Tongue (tissue), 2 donors: ENCODE data around the gene TPRX2. TPM values are rescaled to one million over a fixed set of nuclear protein-coding genes. Genes with fewer than 3 reads are reported as not detected.
"Not testable (repeated sequence)": the region's sequence is repeated elsewhere in the genome, so short reads cannot be mapped to it uniquely, and the experiment has no call there.

Source experiments
- DNase-seq: peaks from one replicate; pipeline ENCODE4 v3.0.0-alpha.2; 2015
- total RNA-seq: library from RNA; depleted of rRNA; stranded (reverse); fragments of >200 nt; gene quantifications from one replicate; pipeline ENCODE4 v1.2.3, GENCODE V29; 2014

Gene TPRX2, protein sequence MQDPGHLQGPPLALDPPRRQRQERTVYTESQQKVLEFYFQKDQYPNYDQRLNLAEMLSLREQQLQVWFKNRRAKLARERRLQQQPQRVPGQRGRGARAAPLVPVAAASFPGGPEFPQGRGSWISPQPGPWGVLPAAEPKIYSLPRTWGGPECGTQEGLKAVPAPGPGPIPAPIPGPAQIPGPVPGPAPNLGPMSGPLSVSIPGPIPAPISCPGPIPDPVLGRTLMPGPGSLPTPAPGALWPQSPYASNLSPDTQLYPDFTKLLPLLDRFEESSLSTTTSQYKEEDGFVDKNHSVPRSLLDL
- total RNA-seq = not detected

DNA sequence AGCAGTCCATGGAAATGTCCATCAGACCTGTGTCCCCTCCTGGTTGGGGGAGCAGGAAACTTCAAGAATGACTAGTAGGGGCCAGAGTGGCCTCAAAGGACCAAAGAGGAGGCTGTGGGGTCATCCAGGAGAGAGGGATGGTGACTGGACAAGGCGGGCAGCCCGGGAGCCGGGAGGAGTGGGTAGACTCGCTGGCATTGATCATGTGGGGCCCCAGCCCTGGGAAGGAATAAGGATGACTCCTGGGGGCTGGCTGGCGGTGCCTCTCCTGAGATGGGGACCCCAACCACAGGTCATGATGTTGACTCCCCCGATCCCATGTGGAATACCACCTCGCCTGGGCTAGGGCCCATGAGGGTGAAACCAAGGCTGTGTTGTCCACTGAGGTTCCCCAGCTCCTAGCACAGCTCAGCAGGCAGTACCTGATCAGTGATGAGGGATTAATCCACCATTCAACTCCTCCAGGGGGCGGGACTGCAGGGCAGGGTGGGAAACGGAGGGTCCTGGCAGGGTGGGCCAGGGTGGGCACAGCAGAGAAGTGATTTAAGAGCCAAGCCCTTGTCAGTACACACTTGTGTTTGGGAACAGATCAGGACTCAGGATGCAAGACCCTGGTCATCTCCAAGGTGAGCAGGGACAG is at the start of gene TPRX2:
TSS of gene TPRX2 (plus strand) at position 590 of the 640 bp plus-strand sequence. CDS start at position 602, 12 bp downstream.
- DNase-seq = not testable (repeated sequence)

DNA sequence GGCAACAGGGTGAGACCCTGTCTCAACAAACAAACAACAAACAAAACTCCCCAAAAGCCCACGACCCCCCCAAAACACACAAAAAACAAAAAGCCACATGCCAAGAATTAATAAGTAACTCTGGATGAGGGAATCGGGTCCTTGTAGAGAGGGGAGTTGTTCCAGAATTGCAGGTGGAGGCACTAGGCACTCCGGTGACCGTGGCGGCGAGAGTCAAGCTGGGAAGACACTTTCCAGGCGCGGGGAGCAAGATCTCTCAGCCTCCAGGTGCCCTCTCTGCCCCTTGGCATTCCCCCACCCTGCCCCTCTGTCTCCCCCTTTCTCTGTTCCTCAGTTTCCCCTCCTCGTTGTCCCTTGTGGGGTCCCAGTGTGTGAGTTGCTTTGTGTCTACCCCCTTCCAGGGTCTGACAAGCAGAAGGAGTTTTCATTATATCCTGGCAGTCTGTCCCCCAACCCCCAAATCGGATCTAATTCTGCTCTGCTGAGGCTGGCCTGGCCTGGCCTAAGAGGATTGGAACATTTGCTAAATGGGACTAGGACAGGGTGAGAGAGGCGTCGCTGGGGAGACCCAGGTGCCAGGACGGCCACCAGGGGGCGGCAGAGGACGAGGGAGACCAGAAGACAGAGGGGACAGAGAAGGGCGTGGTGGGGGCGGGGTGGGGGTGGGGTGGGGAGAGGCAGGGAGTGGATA is 45.6 kb upstream of the TPRX2 start:
- DNase-seq = peak; percentile 87

DNA sequence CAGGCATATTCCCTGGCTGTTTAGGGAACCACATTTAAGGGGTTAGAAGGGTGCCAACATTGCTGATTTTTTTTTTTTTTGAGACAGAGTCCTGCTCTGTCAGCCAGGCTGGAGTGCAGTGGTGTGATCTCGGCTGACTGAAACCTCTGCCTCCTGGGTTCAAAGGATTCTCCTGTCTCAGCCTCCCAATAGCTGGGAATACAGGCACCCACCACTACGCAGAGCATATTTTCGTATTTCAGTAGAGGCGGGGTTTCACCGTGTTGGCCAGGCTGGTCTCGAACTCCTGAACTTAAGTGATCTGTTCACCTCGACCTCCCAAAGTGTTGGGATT is 45.1 kb upstream of the TPRX2 start:
- DNase-seq = no peak

DNA sequence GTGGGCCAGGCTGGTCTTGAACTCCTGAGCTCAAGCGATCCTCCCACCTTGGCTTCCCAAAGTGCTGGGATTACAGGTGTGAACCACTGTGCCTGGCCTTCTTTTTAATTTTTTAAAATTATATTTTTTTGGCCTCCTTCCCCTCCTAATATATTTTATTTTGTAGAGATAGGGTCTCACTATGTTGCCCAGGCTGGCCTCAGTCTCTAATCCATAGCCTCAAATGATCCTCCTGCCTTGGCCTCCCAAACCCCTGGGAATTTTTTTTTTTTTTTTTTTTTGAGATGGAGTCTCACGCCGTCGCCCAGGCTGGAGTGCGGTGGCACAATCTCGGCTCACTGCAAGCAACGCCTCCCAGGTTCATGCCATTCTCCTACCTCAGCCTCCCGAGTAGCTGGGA is 42.8 kb upstream of the TPRX2 start:
- DNase-seq = not testable (repeated sequence)

DNA sequence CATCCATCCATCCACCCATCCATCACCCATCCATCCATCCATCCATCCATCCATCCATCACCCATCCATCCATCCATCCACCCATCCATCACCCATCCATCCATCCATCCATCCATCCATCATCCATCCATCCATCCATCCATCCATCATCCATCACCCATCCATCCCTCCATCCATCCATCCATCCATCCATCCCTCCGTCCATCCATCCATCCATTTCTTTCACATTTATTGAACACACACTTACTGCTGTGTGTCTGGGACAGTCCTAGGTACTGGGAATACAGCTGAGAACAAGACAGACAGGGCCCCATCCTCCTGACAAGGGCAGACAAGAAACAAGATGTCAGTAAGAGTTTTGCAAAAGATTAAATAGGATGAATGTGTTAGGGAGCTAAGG is 40.8 kb upstream of the TPRX2 start:
- not testable (repeated sequence) for DNase-seq

DNA sequence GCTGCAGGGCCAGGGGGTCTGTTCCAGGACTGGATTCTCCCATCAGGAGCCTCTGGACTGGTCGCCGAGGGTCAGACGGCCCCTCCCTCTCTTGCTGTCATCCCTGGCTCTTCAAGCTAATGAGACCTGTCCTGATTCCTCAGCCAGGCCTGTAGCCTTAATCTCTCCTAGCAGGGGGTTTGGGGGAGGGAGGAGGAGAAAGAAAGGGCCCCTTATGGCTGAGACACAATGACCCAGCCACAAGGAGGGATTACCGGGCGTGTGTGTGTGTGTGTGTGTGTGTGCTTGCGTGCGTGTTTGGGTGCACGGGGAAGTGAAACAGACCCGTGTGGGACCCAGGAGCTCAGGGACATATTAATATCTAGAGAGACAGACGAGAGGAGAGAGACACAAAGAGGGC is 39.2 kb upstream of the TPRX2 start:
- no peak for DNase-seq

DNA sequence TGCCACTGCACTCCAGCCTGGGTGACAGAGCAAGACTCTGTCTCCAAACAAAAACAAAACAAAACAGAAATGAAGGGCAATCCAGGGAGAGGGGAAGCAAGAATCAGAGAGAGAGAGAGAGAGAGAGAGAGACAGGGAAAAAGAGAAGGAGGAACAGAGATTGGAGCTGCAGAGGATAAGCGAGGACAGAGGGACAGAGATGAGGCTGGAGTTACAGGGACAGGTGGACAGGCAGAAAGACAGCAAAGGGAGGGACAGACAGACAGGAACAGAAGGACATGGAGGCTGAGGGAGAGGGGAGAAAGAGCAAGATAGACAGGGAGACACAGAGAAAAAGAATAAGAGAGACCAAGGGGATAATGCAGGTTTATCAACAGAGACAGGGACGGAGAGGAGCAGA is 38.6 kb upstream of the TPRX2 start:
- DNase-seq = no peak

DNA sequence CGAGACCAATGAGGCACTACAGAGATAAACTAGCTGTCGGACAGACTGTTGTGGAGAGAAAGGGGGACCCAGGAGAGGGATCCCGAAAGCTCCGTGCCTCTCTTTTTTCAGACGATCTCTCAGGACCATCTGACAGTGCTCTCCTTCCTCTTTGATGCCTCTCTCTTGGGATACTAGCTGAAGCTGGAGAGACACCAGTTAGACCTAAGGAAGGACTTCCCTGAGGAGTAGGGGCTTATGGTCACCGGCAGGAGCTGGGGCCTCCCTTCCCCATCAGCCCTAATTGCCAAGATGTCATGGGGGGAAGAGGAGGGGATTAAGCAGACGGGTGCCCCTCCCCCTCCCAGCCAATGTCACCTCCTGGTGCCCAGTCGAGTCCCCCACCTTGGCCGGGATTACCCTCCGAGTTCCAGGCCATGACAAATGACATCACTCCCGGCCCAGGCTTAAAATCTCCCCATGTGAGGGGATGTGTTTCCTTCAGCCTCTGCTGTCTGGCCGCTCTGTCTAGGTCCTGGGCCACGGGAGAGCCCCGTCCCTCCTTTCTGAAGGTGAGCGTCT is 37.5 kb upstream of the TPRX2 start, which contains the start of gene CRX:
TSS of gene CRX (plus strand) at position 478 of the 561 bp plus-strand sequence. CDS start 12,507 bp downstream, outside the sequence.
- no peak for DNase-seq

DNA sequence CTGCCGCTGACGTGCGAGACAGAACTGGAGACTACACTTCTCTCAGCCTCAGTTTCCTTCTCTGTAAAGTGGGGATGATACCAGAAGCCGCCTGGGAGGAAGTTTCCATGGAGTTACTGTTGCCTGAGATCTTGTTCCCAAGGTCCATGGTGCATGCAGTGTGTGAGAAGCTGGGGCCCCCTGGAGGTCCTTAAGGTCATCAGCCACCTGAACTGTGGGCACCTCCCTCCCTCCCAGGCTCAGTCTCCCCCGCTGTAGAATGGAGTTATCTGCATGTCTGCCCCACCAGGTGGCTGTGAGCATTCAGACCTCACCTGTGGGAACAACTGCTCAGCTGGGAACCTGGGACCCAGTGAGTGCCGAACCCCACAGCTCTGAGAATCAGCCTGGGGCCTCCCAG is 34.6 kb upstream of the TPRX2 start:
- DNase-seq = no peak

DNA sequence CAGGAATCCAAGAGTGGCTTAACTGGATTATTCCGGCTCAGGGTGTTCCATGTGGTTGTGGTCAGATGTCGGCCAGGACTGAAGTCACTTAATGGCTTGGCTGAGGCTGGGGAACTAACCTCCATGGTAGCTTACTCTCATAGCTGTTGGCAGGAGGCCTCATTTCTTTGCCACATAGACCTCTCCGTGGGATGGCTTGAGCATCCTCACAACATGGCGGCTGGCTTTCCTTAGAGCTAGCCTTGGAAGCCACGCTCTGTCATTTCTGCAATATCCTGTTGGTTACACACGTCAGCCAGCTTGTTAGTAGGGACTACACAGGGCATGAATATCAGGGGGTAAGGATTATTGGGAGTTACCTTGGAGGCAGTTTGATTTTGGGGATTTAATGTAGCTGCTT is 32.2 kb upstream of the TPRX2 start:
- DNase-seq = no peak

DNA sequence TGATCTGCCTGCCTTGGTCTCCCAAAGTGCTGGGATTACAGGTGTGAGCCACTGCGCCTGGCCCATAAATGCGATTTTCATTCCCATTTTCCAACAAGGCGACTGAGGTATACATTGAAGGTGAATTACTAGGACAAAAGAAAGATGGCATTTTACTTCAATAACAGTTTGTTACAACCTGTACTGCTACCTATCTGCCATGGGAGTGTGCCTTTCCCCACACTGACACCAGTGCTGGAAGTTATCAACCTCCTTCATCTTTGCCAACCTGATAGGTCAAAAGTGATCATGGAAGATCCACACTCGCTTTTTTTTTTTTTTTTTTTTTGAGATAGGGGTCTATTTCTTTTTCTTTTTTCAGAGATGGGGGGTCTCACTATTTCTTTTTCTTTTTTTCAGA is 26.3 kb upstream of the TPRX2 start:
- DNase-seq = no peak

DNA sequence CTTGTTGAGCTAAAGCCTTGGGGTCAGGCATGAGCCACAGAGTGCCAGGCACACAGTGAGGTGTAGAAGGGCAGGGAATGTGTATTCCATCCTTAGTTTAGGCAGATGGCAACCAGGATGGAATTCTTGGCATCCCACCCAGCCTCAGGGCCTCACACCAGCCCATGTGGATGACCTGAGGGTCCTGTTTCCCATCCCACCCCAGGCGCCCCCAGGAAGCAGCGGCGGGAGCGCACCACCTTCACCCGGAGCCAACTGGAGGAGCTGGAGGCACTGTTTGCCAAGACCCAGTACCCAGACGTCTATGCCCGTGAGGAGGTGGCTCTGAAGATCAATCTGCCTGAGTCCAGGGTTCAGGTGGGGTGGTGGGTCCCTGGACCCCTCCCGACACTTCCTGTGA is 23.0 kb upstream of the TPRX2 start:
- DNase-seq = no peak

DNA sequence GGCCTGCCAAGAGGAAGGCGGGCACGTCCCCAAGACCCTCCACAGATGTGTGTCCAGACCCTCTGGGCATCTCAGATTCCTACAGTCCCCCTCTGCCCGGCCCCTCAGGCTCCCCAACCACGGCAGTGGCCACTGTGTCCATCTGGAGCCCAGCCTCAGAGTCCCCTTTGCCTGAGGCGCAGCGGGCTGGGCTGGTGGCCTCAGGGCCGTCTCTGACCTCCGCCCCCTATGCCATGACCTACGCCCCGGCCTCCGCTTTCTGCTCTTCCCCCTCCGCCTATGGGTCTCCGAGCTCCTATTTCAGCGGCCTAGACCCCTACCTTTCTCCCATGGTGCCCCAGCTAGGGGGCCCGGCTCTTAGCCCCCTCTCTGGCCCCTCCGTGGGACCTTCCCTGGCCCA is 19.6 kb upstream of the TPRX2 start:
- DNase-seq = no peak

DNA sequence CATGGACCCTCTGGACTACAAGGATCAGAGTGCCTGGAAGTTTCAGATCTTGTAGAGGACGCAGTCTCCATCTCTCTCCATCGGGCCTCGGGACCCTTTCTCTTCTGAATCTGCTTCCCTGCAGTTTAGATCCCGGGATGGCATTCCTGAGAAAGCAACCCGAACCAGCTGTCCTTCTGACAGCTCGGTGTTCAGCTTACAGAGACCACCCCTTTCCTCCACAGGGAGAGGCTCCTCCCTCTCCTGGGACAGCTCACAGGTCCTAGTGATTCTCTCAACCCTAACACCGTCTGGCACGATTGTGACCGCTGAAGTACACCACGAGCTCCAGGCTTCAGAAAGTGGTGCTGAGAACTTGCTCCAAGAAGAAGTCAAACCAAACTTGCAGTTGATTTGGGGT is 19.1 kb upstream of the TPRX2 start:
- peak; percentile 19 for DNase-seq

DNA sequence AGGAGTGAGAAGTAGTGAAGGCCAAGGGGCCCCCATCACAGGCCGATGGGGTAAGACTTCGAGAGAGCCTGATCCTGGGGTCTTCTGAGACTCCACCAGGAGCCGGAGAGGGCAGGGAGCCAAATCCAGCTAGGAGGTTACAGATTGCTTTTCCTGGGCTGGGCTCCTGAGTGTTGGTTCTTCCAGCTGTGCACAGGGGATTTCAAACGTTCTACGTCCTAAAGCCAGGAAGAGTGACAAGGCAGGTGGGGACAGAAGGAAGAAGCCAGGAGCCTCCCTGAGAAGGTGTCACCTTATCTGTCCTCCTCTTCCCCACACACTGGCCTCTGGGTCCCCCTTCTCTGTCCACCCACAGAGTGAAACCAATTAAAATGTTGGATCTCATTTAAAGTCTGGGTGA is 16.1 kb upstream of the TPRX2 start:
- no peak for DNase-seq

DNA sequence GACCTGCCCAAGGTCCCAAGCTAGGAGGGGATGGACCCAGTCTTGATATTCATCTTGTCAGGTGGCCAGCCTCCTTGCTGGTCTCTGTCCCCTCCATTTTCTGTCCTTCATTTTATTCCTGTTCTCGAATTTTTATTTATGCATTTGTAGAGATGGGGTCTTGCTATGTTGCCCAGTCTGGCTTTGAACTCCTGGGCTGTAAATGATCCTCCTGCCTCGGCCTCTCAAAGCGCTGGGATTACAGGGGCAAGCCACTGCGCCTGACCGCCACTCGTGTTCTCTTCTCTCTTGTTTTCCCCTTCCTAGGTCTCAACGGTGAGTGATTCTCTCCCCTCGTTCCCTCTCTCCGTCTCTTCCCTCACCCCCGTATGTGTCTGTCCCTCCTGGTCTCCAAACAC is 10.6 kb upstream of the TPRX2 start:
- no peak for DNase-seq

DNA sequence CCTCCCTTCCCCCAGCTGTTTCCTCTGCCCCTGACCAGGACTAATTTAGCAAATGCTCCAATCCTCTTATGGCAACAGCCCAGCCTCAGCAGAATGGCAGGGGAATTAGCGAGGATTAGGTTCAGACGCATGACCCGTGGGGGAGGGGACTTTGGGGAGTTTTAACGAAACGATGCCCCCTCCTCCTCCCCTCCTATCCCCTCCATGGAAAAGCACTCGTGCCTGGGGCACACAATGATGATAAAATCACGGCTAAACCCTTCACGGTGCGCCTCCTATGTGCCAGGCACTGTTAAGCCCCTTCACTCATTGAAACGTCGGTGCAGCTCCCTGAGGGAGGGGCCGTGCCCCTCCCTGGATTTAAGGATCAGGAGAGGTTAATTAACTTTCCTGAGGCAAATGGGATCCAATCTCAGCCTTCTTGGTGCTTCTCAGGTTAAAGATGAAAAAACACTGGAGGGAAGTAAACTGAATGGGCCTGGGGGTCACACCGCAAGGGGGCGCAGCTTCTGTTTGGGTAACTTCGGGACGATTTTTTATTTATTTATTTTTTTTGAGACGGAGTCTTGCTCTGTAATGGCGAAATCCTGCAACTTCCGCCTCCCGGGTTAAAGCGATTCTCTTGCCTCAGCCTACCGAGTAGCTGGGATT is 10.1 kb upstream of the TPRX2 start:
- peak; percentile 84 for DNase-seq

DNA sequence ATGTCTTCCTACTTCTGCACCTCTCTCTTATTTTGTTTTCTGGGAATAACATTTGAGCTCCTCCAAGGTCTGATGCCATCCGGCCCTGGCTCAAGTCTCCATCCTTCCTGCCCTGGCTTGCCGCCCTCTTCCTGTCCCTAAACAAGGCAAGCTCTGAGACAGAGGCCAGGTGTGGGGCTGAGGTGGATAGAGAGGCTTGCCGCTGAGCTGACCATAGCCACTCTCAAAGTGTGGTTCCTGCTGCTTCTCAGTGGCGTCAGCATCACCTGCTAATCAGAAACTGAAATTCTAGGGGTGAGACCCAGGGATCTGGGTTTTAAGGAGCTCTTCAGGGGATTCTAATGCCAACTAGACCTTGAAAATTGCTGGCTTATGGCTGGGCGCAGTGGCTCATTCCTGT is 6.0 kb upstream of the TPRX2 start:
- DNase-seq = no peak

DNA sequence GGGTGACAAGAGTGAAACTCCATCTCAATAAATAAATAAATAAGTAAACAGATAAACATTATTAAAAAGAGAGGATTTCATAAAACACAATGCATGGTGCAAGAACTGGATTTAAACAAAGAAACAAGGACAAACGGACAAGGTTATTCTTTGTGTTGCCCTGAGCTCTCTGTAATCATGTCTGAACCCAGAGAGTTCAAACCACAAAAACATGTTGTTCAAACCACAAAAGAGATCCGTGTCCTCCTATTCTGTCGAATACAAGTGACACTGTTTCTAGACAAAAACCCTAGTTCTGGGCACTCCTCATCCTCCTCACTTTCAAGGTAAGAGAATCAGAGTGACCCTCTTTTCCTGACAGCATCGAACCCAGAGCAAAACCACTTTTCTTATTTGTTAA is 4.6 kb upstream of the TPRX2 start:
- DNase-seq = no peak

DNA sequence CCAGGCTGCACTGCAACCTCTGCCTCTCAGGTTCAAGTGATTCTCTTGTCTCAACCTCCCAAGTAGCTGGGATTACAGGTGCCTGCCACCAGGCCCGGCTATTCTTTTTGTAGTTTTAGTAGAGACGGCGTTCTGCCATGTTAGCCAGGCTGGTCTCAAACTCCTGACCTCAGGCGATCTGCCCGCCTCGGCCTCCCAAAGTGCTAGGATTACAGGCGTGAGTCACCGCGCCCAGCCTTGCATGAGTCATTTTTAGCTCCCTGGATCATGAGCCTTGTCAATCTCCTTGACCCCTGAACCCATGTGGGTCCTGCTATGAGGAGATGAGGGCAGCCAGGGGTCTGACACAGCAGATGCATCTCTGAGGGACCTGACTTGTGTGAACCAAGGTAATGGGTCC is 804 bp upstream of the TPRX2 start:
- DNase-seq = not testable (repeated sequence)

DNA sequence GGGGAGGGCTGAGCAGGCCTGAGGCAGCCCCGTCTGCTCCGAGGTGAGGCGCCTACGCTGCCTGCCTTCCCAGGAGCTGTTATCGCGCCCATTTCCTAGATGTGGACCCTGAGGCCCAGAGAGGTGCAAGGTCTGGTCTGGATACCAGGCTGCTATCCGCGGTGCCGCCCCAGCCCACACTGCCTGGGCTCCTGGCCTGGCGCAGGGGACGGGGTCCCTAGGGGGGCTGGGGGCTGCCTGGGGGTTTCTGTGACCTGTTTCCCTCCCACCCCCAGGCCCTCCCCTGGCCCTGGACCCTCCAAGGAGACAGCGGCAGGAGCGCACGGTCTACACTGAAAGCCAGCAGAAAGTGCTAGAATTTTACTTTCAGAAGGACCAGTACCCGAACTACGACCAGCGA is 803 bp downstream of the TPRX2 start:
- not testable (repeated sequence) for DNase-seq

DNA sequence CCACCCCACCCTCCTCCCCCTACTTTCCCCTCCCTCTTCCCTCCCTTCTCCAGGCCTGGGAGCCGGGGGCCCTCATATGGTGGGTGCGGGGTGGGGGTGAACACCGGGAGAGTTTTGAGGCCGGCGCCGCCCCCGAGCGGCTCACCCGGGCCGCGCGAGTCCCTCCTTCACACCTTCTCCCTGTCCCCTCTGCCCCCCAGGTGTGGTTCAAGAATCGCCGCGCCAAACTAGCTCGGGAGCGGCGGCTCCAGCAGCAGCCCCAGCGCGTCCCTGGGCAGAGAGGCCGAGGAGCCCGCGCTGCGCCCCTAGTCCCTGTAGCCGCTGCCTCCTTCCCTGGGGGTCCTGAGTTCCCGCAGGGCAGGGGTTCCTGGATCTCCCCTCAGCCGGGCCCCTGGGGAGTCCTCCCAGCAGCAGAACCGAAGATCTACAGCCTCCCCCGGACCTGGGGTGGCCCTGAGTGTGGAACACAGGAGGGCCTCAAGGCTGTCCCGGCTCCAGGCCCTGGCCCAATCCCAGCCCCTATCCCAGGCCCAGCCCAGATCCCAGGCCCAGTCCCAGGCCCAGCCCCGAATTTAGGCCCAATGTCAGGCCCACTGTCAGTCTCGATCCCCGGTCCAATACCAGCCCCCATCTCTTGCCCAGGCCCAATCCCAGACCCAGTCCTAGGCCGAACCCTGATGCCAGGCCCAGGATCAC is 1.7 kb downstream of the TPRX2 start:
- DNase-seq = no peak
